ENCODE measurements around the gene NPIPA1.
"Not testable (repeated sequence)": the region's sequence is repeated elsewhere in the genome, so short reads cannot be mapped to it uniquely, and the experiment has no call there.

DNA sequence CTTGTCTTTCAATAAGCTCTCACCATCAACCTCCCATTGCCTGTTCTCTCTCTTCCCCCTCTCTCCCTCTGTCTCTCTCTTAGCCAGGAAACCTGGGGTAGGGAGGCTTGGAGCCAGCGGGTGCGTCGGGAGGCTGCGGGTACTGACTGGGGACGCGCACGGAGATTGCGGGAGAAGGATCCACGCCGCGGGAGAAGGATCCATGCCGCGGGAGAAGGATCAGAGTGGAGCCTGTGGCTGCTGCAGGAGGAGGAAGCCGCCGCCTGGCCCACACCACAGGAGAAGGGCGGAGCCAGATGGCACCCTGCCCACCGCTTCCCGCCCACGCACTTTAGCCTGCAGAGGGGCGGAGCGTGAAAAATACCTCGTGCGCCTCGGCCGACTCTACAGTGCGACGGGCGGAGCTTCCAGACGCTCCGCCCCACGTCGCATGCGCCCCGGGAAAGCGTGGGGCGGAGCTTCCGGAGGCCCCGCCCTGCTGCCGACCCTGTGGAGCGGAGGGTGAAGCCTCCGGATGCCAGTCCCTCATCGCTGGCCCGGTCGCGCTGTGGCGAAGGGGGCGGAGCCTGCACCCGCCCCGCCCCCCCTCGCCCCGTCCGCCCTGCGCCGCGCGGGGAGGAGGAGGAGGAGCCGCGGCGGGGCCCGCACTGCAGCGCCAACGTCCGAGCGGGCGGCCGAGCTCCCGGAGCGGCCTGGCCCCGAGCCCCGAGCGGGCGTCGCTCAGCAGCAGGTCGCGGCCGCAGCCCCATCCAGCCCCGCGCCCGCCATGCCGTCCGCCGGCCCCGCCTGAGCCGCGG lies 26.2 kb upstream of the NPIPA1 start:
- TF ChIP-seq POLR2A, CTCF, EP300 (IDR thresholded peaks at IDR 0.05): not testable (repeated sequence)

Data from ovary (tissue), 3 donors.